Suprapubic skin (tissue), 4 donors: ENCODE measurements around the gene C2CD5. TPM values are rescaled to one million over a fixed set of nuclear protein-coding genes. Genes with fewer than 3 reads are reported as not detected.

Source experiments
- DNase-seq, 2 donors: peaks; one replicate each; pipeline ENCODE4 v3.0.0-alpha.2; 2019; ENCODE audit warnings: low spot score in 2 of 2
- H3K27ac ChIP-seq: fragments of 200-600 bp; sonication (generic); one replicate; pipeline ENCODE4 v1.5.1; 2019
- H3K27me3 ChIP-seq: fragments of 200-600 bp; sonication (generic); one replicate; pipeline ENCODE4 v1.5.1; 2019
- H3K36me3 ChIP-seq: fragments of 200-600 bp; sonication (generic); one replicate; pipeline ENCODE4 v1.5.1; 2019
- H3K4me1 ChIP-seq: fragments of 200-600 bp; sonication (generic); one replicate; pipeline ENCODE4 v1.5.1; 2019
- H3K4me3 ChIP-seq: fragments of 200-600 bp; sonication (generic); one replicate; pipeline ENCODE4 v1.5.1; 2019; ENCODE audit warnings: mild to moderate bottlenecking
- H3K9me3 ChIP-seq: fragments of 200-600 bp; sonication (generic); one replicate; pipeline ENCODE4 v1.5.1; 2019
- EP300 ChIP-seq: sonication (generic); formaldehyde crosslinking; IDR thresholded peaks from one replicate; pipeline ENCODE4 v1.6.1; 2017; ENCODE audit warnings: antibody characterized with exemption
- POLR2A ChIP-seq, 2 donors: fragments of 450-650 bp; IDR thresholded peaks; one replicate each; pipeline ENCODE4 v1.6.1; 2017; ENCODE audit warnings: antibody characterized with exemption in 2 of 2, mild to moderate bottlenecking in 2 of 2, moderate library complexity in 2 of 2
- POLR2AphosphoS5 ChIP-seq, 3 donors: sonication (generic); formaldehyde crosslinking; IDR thresholded peaks; one replicate each; pipeline ENCODE4 v1.6.1; 2017; ENCODE audit warnings: antibody characterized with exemption in 3 of 3
- WGBS: methylation state at CpG from one replicate; pipeline ENCODE4 v1.1.5; 2018; 5-methylcytosine and 5-hydroxymethylcytosine counted together
- total RNA-seq, 4 donors: library from RNA; depleted of rRNA; stranded (reverse); fragments of >200 nt; gene quantifications; one replicate each; pipeline ENCODE4 v1.1.0, GENCODE V29; 2016
- TF ChIP-seq, protein P1 (sequence below), 2 donors: fragments of 200-600 bp in 1 of 2; fragments of 450-650 bp in 1 of 2; sonication (generic) in 1 of 2; IDR thresholded peaks; one replicate each; pipeline ENCODE4 v1.5.1; 2016 to 2019; ENCODE audit warnings: antibody characterized with exemption in 2 of 2, mild to moderate bottlenecking in 1 of 2, moderate library complexity in 1 of 2

C2CD5 gene
- total RNA-seq, 4 donors from 2014 or later, result 23.1 to 39.2 (median 27.7) TPM

DNA sequence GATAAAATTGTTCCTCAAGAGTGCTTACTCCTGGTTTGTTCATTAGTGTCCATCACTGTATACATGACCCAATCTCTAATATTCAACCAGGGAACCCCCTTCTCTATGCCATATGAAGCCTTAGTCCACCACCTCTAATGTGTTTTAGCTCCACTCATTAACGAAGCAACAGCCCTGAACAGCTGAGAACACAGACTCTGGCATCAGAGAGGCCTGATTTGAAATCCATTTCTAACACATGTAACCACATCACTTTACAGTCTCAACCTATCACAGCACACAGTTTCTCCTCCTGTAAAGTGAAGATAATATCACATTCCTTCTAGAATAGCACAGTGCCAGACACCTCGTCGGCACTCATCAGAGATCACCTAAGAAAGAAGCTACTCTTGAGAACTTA lies 64.3 kb downstream of the C2CD5 start:
- H3K4me3 ChIP-seq, result no peak overlapping the region
- 79% methylated on average over 3 of the region's 3 CpGs for WGBS
- TF ChIP-seq POLR2A (IDR thresholded peaks at IDR 0.05) (no peak), POLR2AphosphoS5 (IDR thresholded peaks at IDR 0.05) (no peak), EP300 (no peak)
- TF ChIP-seq, protein P1, sequence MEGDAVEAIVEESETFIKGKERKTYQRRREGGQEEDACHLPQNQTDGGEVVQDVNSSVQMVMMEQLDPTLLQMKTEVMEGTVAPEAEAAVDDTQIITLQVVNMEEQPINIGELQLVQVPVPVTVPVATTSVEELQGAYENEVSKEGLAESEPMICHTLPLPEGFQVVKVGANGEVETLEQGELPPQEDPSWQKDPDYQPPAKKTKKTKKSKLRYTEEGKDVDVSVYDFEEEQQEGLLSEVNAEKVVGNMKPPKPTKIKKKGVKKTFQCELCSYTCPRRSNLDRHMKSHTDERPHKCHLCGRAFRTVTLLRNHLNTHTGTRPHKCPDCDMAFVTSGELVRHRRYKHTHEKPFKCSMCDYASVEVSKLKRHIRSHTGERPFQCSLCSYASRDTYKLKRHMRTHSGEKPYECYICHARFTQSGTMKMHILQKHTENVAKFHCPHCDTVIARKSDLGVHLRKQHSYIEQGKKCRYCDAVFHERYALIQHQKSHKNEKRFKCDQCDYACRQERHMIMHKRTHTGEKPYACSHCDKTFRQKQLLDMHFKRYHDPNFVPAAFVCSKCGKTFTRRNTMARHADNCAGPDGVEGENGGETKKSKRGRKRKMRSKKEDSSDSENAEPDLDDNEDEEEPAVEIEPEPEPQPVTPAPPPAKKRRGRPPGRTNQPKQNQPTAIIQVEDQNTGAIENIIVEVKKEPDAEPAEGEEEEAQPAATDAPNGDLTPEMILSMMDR (IDR thresholded peaks at IDR 0.05), result no peak
- H3K4me1 ChIP-seq, result no peaks in the 10 kb centered on the region
- no peaks in the 10 kb centered on the region for H3K27me3 ChIP-seq
- peaks cover 43% of the 10 kb centered on the region for H3K36me3 ChIP-seq
- no peaks in the 10 kb centered on the region for H3K9me3 ChIP-seq
- H3K27ac ChIP-seq, result no peak overlapping the region
- DNase-seq, result no peak

DNA sequence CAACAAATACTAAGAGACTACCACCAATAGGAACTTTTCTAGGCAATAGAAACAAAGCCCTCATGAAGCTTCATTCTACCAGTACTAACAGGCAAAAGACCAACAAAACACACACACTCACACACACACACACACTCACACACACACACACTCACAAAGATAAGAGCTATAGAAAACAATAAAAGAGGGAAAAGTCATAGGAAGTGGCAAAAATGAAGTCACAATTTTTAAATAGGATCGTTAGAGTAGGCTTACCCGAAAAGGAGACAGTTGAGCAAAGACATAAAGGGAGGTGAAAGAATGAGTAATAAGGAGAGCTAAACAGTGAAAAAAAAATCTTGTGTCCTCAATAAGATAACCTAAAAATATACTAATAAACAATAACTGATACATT lies 66.5 kb downstream of the C2CD5 start:
- 64% methylated on average over 2 of the region's 2 CpGs for WGBS
- H3K36me3 ChIP-seq, result peaks cover 44% of the 10 kb centered on the region

GRCh38 chr12:22477166-22477893 lies 67.0 kb downstream of the C2CD5 start:
- 79% methylated on average over 4 of the region's 4 CpGs for WGBS
- no peaks in the 10 kb centered on the region for H3K4me1 ChIP-seq
- H3K27ac ChIP-seq, result no peak overlapping the region
- no peak for DNase-seq
- no peaks in the 10 kb centered on the region for H3K27me3 ChIP-seq
- H3K9me3 ChIP-seq, result no peaks in the 10 kb centered on the region
- TF ChIP-seq, protein P1 (IDR thresholded peaks at IDR 0.05), result no peak
- no peak for TF ChIP-seq POLR2AphosphoS5 (IDR thresholded peaks at IDR 0.05)
- no peak for TF ChIP-seq EP300
- no peak for TF ChIP-seq POLR2A (IDR thresholded peaks at IDR 0.05)
- H3K4me3 ChIP-seq, result no peak overlapping the region
- H3K36me3 ChIP-seq, result peaks cover 39% of the 10 kb centered on the region

More for the DNA sequence above, 66.5 kb downstream of the C2CD5 start:
- no peak overlapping the region for H3K4me3 ChIP-seq
- no peaks in the 10 kb centered on the region for H3K27me3 ChIP-seq
- DNase-seq, result no peak
- TF ChIP-seq, protein P1 (IDR thresholded peaks at IDR 0.05), result no peak
- TF ChIP-seq POLR2AphosphoS5 (IDR thresholded peaks at IDR 0.05), result no peak
- no peak for TF ChIP-seq EP300
- TF ChIP-seq POLR2A (IDR thresholded peaks at IDR 0.05), result no peak
- no peak overlapping the region for H3K27ac ChIP-seq
- no peaks in the 10 kb centered on the region for H3K9me3 ChIP-seq
- no peaks in the 10 kb centered on the region for H3K4me1 ChIP-seq

DNA sequence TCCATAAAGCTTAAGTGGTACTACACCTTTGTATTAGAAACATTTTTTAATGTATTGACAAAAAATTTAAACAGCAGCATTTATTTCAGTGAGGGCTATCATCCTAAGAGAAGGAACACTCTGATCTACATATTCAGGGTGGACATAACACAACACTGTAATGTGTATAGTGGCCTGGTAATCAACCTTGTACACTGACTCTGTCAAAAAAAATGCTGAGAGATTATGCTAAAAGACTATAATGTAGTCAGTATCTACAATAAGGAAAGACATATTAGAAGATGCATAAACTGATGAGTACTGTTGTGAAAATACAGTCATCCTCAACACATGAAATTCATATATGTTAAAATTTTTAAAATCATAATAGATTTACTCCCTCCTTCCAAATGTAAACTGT lies 68.2 kb downstream of the C2CD5 start:
- peaks cover 29% of the 10 kb centered on the region for H3K36me3 ChIP-seq
- no peaks in the 10 kb centered on the region for H3K4me1 ChIP-seq
- TF ChIP-seq POLR2AphosphoS5 (IDR thresholded peaks at IDR 0.05) (no peak), EP300 (no peak), POLR2A (IDR thresholded peaks at IDR 0.05) (no peak)
- TF ChIP-seq, protein P1 (IDR thresholded peaks at IDR 0.05), result no peak
- no peak for DNase-seq
- no peak overlapping the region for H3K27ac ChIP-seq
- no peaks in the 10 kb centered on the region for H3K9me3 ChIP-seq
- no peak overlapping the region for H3K4me3 ChIP-seq
- H3K27me3 ChIP-seq, result no peaks in the 10 kb centered on the region

DNA sequence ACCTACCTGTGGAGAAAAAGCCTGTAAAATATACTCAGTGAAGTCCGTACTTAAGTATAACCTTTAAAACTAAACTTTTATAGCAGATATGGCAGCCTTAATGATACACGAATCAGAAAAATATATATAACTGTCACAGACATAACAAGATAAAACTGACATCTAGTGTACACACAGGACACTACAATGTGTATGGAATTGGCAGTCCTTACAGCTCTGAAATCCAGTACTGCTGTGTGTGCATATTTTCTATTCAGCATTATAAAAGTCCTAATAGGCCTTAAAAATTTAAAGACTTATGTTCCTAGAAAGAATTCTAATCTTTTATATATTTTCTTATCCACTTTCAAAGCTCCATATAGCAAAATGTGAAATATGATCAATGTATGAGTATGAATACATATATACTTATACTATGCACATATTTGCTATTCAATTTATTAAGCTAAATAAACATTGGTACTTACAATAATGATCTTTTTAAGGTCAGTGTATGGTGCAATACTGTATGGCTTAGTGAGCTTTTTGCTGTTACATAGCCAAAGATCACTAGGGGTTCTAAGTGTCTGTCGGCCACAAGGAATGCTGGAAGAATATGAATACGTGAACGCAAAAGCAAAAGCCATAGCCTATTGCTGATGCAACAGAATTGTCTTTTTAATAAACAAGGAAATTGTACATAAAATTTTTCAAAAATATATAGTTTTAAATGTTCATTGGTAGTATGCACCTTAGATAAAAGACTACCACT lies 69.2 kb downstream of the C2CD5 start:
- DNase-seq, result no peak
- peaks cover 39% of the 10 kb centered on the region for H3K36me3 ChIP-seq
- H3K4me3 ChIP-seq, result no peak overlapping the region
- H3K27ac ChIP-seq, result no peak overlapping the region
- no peaks in the 10 kb centered on the region for H3K4me1 ChIP-seq
- no peaks in the 10 kb centered on the region for H3K9me3 ChIP-seq
- TF ChIP-seq, protein P1 (IDR thresholded peaks at IDR 0.05), result no peak
- TF ChIP-seq EP300, result no peak
- no peak for TF ChIP-seq POLR2AphosphoS5 (IDR thresholded peaks at IDR 0.05)
- TF ChIP-seq POLR2A (IDR thresholded peaks at IDR 0.05), result no peak
- WGBS, result 87% methylated on average over 5 of the region's 5 CpGs
- no peaks in the 10 kb centered on the region for H3K27me3 ChIP-seq
